RWPE2 (cell line): ENCODE measurements around the gene MPST.

ENCODE experiments used
- ATAC-seq: fragments of 200-7000 bp; cut with Tn5 transposase; 3 replicates; pipeline ENCODE4 v1.9.1; 2021; ENCODE audit warnings: low read depth
- DNase-seq: peaks from one replicate; pipeline ENCODE4 v3.0.0-alpha.2; 2020; ENCODE audit warnings: low spot score
- H3K27ac ChIP-seq: fragments of 450-650 bp; 2 replicates; pipeline ENCODE4 v1.5.1; 2017; ENCODE audit warnings: mild to moderate bottlenecking; ENCODE audit not compliant: poor library complexity, severe bottlenecking
- H3K27me3 ChIP-seq: fragments of 250-450 bp; sonication (Bioruptor Pico); 2 replicates; pipeline ENCODE4 v1.5.1; 2021; ENCODE audit warnings: mild to moderate bottlenecking, moderate library complexity; ENCODE audit not compliant: insufficient read depth, poor library complexity, severe bottlenecking
- H3K36me3 ChIP-seq: fragments of 250-450 bp; sonication (Bioruptor Pico); 2 replicates; pipeline ENCODE4 v1.5.1; 2020; ENCODE audit warnings: low read depth, mild to moderate bottlenecking, moderate library complexity
- H3K4me1 ChIP-seq: fragments of 250-450 bp; sonication (Bioruptor Pico); 2 replicates; pipeline ENCODE4 v1.5.1; 2021; ENCODE audit warnings: mild to moderate bottlenecking, moderate library complexity; ENCODE audit not compliant: insufficient read depth, poor library complexity, severe bottlenecking
- H3K4me3 ChIP-seq: fragments of 250-450 bp; sonication (Bioruptor Pico); 2 replicates; pipeline ENCODE4 v1.5.1; 2021; ENCODE audit warnings: mild to moderate bottlenecking, moderate library complexity; ENCODE audit not compliant: severe bottlenecking
- H3K9me3 ChIP-seq: fragments of 250-450 bp; sonication (Bioruptor Pico); 2 replicates; pipeline ENCODE4 v1.5.1; 2021; ENCODE audit warnings: mild to moderate bottlenecking, moderate library complexity; ENCODE audit not compliant: severe bottlenecking
- CTCF ChIP-seq: fragments of 450-650 bp; IDR thresholded peaks from one replicate; pipeline ENCODE4 v1.5.1; 2017; ENCODE audit warnings: mild to moderate bottlenecking, moderate library complexity; ENCODE audit not compliant: poor library complexity, severe bottlenecking

MPST gene

GRCh38 chr22:37033605-37034430 is 14.3 kb downstream of the MPST start:
- Histone ChIP-seq H3K27me3 (no peaks in the 10 kb centered on the region), H3K27ac (peak overlapping the region; percentile 85), H3K4me1 (peaks cover 19% of the 10 kb centered on the region), H3K36me3 (no peaks in the 10 kb centered on the region), H3K9me3 (no peaks in the 10 kb centered on the region), H3K4me3 (no peak overlapping the region)
- DNase-seq (no peak), ATAC-seq (no peak)
- no peak for TF ChIP-seq CTCF

- Histone ChIP-seq H3K36me3 (no peaks in the 10 kb centered on the region), H3K4me3 (no peak overlapping the region), H3K27ac (no peak overlapping the region), H3K4me1 (peaks cover 27% of the 10 kb centered on the region), H3K9me3 (no peaks in the 10 kb centered on the region), H3K27me3 (no peaks in the 10 kb centered on the region)
- TF ChIP-seq CTCF: no peak
- ATAC-seq (no peak), DNase-seq (no peak)
These were observed 17.3 kb downstream of the MPST start for GRCh38 chr22:37036655-37037377.

- H3K27ac ChIP-seq: no peak overlapping the region
These were observed 18.1 kb downstream of the MPST start for GRCh38 chr22:37037669-37038068.

GRCh38 chr22:37039466-37039865 is 19.9 kb downstream of the MPST start:
- DNase-seq: no peak
- Histone ChIP-seq H3K4me3 (no peak overlapping the region), H3K36me3 (no peaks in the 10 kb centered on the region), H3K27me3 (no peaks in the 10 kb centered on the region), H3K27ac (no peak overlapping the region), H3K4me1 (peaks cover 11% of the 10 kb centered on the region), H3K9me3 (no peaks in the 10 kb centered on the region)
- TF ChIP-seq CTCF: no peak
- ATAC-seq: no peak

More at GRCh38 chr22:37037669-37038068, 18.1 kb downstream of the MPST start:
- Histone ChIP-seq H3K4me1 (peaks cover 19% of the 10 kb centered on the region), H3K36me3 (no peaks in the 10 kb centered on the region), H3K4me3 (no peak overlapping the region), H3K27me3 (no peaks in the 10 kb centered on the region), H3K9me3 (no peaks in the 10 kb centered on the region)
- ATAC-seq (no peak), DNase-seq (no peak)
- no peak for TF ChIP-seq CTCF
